Body of pancreas (tissue), 4 donors: ENCODE measurements around the gene CELF3.
A peak's percentile ranks its signal among the peaks of the same experiment; 100 is the strongest.

Source experiments
- CTCF ChIP-seq, 7 experiments: fragments of 450-650 bp in 4 of 7; fragments of 200-600 bp in 3 of 7; sonication (generic) in 3 of 7; IDR thresholded peaks; one replicate each; pipeline ENCODE4 v1.5.1; 2016 to 2019; ENCODE audit warnings: antibody characterized with exemption in 7 of 7
- POLR2A ChIP-seq, 3 donors: fragments of 450-650 bp; IDR thresholded peaks; one replicate each; pipeline ENCODE4 v1.6.1; 2016; ENCODE audit warnings: antibody characterized with exemption in 3 of 3, mild to moderate bottlenecking in 2 of 3

- TF ChIP-seq POLR2A (IDR thresholded peaks at IDR 0.05): peak in 1 of 3 donors; percentile 34
- TF ChIP-seq CTCF (IDR thresholded peaks at IDR 0.05): no peak
Measured at GRCh38 chr1:151716771-151717631, at the start of gene CELF3.
